DND-41 (cell line): Measurements from ENCODE around the gene COQ8B.

Source experiments
- EZH2 ChIP-seq: IDR thresholded peaks from 3 replicates; pipeline ENCODE4 v1.6.1; 2012; ENCODE audit warnings: borderline replicate concordance, low read depth, mild to moderate bottlenecking, moderate library complexity, low read length, inconsistent platforms; ENCODE audit not compliant: severe bottlenecking
- TF ChIP-seq, protein P1 (sequence below): IDR thresholded peaks from 2 replicates; pipeline ENCODE4 v1.5.1; 2012; ENCODE audit warnings: borderline replicate concordance, low read length, moderate library complexity, mild to moderate bottlenecking; ENCODE audit not compliant: poor library complexity, severe bottlenecking; ENCODE audit errors: extremely low read depth

DNA sequence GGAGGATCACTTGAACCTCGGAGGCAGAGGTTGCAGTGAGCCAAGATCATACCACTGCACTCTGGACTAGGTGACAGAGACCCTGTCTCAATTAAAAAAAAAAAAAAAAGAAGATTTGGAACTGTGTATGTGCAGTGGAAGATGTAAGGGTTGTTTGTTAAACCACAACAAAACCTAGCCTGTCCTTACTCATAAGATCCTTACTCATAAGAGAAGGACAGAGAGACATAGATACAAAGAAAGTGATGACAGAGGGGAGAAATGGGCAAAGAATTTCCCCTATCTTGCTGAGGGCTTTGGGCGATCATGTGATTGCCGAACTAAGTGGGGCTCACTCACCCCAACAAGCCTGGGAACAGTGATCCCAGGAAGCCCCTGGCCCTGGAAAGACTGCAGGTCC, 8.2 kb upstream of the COQ8B start:
- TF ChIP-seq, protein P1, sequence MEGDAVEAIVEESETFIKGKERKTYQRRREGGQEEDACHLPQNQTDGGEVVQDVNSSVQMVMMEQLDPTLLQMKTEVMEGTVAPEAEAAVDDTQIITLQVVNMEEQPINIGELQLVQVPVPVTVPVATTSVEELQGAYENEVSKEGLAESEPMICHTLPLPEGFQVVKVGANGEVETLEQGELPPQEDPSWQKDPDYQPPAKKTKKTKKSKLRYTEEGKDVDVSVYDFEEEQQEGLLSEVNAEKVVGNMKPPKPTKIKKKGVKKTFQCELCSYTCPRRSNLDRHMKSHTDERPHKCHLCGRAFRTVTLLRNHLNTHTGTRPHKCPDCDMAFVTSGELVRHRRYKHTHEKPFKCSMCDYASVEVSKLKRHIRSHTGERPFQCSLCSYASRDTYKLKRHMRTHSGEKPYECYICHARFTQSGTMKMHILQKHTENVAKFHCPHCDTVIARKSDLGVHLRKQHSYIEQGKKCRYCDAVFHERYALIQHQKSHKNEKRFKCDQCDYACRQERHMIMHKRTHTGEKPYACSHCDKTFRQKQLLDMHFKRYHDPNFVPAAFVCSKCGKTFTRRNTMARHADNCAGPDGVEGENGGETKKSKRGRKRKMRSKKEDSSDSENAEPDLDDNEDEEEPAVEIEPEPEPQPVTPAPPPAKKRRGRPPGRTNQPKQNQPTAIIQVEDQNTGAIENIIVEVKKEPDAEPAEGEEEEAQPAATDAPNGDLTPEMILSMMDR, result no peak
- TF ChIP-seq EZH2, result no peak
